Activated naive CD4-positive, alpha-beta T cell treated with anti-CD3 and anti-CD28 coated beads, Interleukin-2, amount 50 U/mL, for 72 hours (primary cell): ENCODE measurements around the gene RBMS1. TPM values are rescaled to one million over a fixed set of nuclear protein-coding genes. Genes with fewer than 3 reads are reported as not detected.

ENCODE experiments used
- ATAC-seq, 2 donors: fragments of 150-1000 bp; cut with Tn5 transposase; 2 replicates each; pipeline ENCODE4 v1.10.0; 2021; ENCODE audit warnings: mild to moderate bottlenecking in 2 of 2, moderate library complexity in 2 of 2
- DNase-seq, 2 donors: peaks; one replicate each; pipeline ENCODE4 v3.0.0; 2021 to 2022; ENCODE audit warnings: low spot score in 2 of 2
- H3K27ac Mint-ChIP-seq, 2 donors: one replicate each; pipeline ENCODE4 v1.8.0; 2022; ENCODE audit warnings: mild to moderate bottlenecking in 2 of 2, mixed read lengths in 2 of 2
- H3K36me3 Mint-ChIP-seq, 2 donors: one replicate each; pipeline ENCODE4 v1.8.0; 2022; ENCODE audit warnings: mixed read lengths in 2 of 2
- H3K9me3 Mint-ChIP-seq, 2 donors: one replicate each; pipeline ENCODE4 v1.8.0; 2022; ENCODE audit warnings: mixed read lengths in 2 of 2
- total RNA-seq, 2 donors: library from RNA; stranded (reverse); gene quantifications; one replicate each; pipeline ENCODE4 v1.2.3, GENCODE V29; 2022

The RBMS1 gene
- total RNA-seq, 2 donors from 2014 or later, result 33.8 to 52.9 TPM

DNA sequence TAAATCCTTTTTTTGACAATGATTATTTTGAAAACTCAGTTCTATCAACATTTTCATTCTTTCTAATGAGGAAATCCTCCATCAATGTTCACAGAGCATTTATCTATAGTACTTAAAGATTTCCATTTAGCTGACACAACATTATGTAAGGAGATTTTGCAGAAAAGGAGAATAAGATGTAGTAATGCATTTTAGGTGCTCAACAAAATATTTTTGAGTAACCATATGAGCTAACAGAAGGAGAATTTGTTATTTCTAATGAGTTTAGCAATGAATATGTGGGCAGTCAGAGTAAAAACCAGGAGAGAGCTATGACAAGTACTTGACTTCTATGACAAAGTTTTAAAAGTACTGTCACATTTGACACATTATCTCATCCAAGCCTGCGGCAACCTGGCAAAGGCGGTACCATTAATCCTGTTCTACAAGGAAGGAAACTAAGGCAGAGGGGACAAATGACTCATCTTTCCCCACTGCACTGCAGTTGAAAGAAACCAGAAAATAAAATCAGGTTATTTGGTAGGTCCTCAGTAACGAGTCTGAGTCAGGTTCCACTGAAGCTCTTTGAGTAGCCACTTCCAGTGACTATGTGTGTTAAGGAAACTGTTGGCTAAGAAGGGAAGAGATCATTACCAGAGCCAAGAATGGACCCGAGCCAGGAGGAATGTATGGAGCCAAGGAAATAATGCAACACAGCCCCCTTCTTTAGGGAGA is 159.4 kb downstream of the RBMS1 start:
- DNase-seq (no peak), ATAC-seq (peak; percentile 81 to 91)

DNA sequence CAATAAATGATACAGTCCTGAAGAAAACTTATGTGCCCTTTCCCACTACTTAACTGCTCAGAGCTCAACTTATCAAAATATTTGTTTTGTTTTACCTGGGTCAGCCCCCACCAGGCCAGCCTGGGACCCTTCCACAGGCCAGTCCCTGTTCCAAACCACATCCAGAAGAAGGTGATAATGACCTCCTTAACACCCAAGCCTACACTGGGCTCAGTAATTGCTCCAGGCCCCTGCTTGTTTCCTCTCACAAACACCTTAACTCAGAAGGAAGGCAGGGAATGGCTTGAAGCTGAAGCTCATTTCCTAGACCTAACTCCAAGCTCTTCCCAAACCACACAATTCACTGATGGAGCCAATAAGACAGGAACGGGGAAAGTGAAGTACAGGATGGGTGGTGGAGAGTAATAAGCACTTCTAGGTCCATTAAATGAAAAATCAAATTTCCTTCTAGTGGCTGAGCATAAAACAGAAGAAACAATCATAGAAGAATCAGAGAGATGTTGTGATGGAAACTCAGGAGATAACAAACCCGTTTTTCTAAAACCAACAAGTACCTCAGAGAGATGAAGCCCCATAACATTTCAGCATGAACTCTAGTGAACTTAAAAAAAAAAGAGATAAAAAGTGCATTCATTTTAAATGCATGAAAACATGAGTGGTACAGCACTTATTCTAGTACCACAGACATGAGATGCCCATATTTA is 160.1 kb downstream of the RBMS1 start:
- ATAC-seq (peak in 1 of 2 donors; percentile 19), DNase-seq (no peak)
- peak overlapping the region in 1 of 2 donors; percentile 43 for H3K27ac Mint-ChIP-seq
- H3K36me3 Mint-ChIP-seq, result peaks cover 0 to 8% of the 10 kb centered on the region in 2 donors
- H3K9me3 Mint-ChIP-seq, result no peaks in the 10 kb centered on the region

More for the DNA sequence above, 159.4 kb downstream of the RBMS1 start:
- peaks cover 0 to 8% of the 10 kb centered on the region in 2 donors for H3K36me3 Mint-ChIP-seq
- H3K27ac Mint-ChIP-seq, result peak overlapping the region; percentile 15 to 43
- H3K9me3 Mint-ChIP-seq, result no peaks in the 10 kb centered on the region

DNA sequence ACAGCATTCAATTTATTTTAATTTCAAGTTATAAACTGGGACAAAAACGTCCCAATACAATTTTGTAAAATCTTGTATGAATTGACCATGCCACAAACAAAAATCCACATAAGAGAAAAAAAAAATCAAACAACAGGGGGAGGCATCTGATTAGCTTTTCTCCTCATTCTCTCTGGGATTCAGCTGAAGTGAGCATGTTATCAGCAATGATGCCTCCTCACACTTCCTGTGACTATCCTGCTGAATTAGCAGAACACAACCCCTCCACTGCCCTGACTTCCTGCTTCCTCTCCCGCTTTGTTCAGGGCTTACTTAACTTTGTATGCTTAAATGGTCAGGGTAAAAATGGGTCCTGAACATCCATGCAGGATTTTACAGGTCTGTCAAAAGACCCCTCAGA is 161.3 kb downstream of the RBMS1 start:
- peaks cover 0 to 8% of the 10 kb centered on the region in 2 donors for H3K36me3 Mint-ChIP-seq
- H3K27ac Mint-ChIP-seq, result peak overlapping the region; percentile 51 to 66
- peak in 1 of 2 donors; percentile 39 for ATAC-seq
- DNase-seq, result no peak
- H3K9me3 Mint-ChIP-seq, result no peaks in the 10 kb centered on the region

DNA sequence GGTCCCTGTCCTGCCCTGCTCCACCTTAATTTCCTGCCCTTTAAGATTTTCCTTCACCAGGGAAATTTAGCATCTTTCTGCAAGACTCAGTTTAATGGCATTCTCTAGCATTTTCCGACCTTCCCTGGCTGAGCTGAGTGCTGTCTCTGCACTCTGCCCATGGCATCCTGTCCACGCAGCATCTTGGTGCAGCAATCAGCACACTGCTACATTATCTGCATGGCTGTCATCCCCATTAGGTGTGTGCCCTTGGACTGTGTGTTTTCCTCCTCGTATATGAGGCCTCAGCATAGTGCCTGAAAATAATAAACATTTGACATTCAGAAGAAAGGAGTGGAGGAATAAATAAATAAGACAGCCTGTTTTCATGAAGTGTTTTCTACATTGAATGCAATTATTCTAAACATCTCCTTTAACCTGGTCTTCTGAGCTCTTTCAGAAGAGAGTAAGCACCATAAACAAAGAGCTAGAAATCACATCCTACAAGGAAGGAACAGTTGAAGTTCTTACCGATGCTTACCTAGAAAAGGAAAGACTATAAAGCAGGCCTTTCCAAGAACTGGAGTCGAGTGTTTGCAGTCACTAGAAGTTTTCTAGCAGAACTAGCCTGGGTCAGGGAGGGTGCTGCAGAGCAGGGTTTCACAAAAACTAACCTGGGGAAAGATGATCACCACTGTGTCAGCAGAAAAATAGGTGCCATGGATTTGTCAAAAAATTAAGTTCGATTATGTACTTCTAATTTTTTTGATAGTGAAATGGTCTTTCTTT is 162.2 kb downstream of the RBMS1 start:
- Mint-ChIP-seq H3K27ac (peak overlapping the region; percentile 51 to 85), H3K9me3 (no peaks in the 10 kb centered on the region), H3K36me3 (peaks cover 0 to 8% of the 10 kb centered on the region in 2 donors)
- ATAC-seq, result no peak
- no peak for DNase-seq

DNA sequence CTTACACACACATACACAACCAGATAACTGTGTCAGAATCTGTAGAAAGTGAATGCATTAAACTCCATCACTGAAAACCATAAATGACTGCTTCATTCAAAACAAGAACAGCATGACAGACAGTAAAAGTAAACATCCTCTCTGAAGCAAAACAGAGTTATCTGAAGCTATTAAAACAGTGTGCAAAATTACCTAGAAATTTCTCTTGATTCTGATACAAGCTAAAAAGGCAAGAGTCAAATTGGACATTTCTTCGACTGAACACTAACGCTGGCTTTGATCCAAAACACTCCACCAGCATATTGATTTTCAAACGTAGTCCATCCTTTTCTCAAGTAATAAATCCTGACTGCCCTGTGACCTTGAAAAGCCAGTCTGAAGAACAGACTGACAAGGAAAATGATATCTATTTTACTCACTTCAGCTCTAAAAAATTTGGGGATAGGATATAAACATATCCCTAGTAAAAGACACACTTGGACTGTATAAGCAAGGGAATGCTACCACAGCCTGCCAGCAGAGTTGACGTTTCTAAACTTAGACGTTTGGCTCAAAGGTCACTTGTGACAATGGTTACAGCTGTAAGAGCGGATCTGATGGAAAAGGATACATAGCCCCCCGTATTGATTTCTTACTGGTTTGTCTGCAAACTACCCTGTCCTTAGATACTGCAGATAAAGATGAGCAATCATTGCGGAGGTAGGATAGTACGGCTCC is 164.6 kb downstream of the RBMS1 start:
- H3K27ac Mint-ChIP-seq, result peak overlapping the region in 1 of 2 donors; percentile 22

DNA sequence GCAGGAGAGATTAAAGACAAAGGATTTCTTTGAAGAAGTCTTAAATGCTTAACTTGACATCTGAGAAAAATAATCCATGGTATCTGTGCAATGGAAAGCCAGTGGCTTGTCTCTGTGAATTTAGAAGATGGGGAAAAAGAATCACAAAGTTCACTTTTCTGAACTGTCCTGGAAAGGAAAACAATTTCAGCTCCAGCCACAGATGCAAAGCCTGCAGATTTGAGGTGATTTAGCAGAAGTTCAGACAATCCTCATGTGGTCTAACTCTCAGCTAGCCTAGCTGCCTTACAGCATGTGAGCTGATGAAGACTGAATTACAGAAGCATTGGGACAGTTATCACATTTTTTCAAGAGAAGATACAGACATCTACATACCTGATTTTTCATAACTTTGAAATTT is 166.8 kb downstream of the RBMS1 start:
- peaks cover 4 to 12% of the 10 kb centered on the region in 2 donors for H3K36me3 Mint-ChIP-seq
- peaks cover 0 to 2% of the 10 kb centered on the region in 2 donors for H3K9me3 Mint-ChIP-seq
- H3K27ac Mint-ChIP-seq, result no peak overlapping the region
- no peak for DNase-seq
- ATAC-seq, result no peak

More for the DNA sequence above, 164.6 kb downstream of the RBMS1 start:
- H3K9me3 Mint-ChIP-seq, result no peaks in the 10 kb centered on the region
- ATAC-seq (peak in 1 of 2 donors; percentile 74), DNase-seq (no peak)
- H3K36me3 Mint-ChIP-seq, result peaks cover 0 to 8% of the 10 kb centered on the region in 2 donors

DNA sequence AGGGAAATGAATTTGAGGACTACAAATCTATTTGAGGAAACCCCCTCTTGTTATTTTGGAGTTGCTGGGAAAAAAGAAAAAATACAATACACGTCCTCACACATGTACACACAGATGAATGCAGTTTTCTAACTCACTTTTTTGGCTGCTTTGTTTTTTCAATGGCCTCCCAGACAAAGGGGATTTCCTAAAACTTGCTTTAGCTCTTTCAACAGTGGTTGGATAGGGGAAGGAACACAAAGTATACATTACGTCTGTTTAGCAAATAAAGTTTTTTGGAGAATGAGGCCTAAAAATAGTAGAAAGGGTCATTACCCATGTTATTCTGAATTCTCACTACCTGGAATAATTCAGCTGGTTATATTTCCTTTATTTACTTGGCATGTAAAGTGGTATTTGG is 168.2 kb downstream of the RBMS1 start:
- H3K36me3 Mint-ChIP-seq, result peaks cover 7 to 18% of the 10 kb centered on the region in 2 donors

DNA sequence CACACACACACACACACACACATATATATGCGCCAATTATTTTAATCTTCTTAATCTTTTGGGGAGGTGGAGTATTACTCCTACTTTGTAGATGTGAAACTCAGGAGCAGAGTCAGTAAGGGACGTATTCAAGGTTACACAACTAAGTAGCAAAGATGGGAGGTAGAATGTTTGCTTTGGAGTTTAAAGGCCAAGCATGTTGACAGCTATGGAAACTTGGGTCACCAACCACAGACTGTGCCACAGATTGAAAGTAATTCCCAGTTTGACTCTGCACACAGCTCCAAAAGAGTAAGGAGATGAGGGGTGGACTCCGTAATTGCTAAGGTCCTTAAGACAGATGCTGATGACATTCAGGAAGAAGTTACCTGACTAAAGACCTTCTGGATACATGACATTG is 168.7 kb downstream of the RBMS1 start:
- peak; percentile 23 to 63 for ATAC-seq
- Mint-ChIP-seq H3K27ac (peak overlapping the region; percentile 36 to 78), H3K36me3 (peaks cover 7 to 14% of the 10 kb centered on the region in 2 donors), H3K9me3 (peaks cover 0 to 9% of the 10 kb centered on the region in 2 donors)
- DNase-seq, result no peak

More for the DNA sequence above, 168.2 kb downstream of the RBMS1 start:
- DNase-seq (no peak), ATAC-seq (no peak)
- Mint-ChIP-seq H3K9me3 (peaks cover 0 to 9% of the 10 kb centered on the region in 2 donors), H3K27ac (peak overlapping the region in 1 of 2 donors; percentile 36)

DNA sequence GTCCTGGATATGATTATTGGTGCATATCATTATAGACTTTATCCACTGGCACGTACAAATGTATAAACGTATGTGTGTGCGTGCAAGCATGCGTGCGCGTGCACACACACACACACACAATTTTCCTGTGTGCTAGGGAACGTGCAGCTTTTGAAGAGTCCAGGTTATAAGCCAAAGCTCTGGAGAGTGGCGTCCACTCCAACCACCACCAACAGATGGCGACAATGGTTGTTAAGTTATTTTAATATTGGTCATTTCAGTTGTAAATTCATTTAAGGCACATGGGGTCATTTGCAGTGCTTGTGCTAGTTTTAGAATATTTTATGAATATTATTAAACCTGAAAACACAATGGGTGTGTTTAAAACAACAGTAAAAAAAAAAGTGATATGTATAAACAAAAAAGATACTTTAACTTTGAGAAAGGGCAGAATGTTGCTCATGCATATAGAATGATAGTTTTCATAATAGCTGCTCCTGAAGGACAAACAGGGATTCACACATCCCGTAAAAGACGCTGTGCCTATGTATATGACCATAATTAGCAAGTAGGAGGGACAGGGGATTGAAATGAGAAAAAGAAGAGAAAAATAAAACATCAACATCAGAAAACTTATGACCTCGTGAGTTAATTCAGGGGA is 169.3 kb downstream of the RBMS1 start:
- peak overlapping the region; percentile 36 to 87 for H3K27ac Mint-ChIP-seq
- H3K9me3 Mint-ChIP-seq, result peaks cover 0 to 9% of the 10 kb centered on the region in 2 donors
- ATAC-seq (no peak), DNase-seq (peak in 1 of 2 donors; percentile 43)
- H3K36me3 Mint-ChIP-seq, result peaks cover 7 to 10% of the 10 kb centered on the region in 2 donors

DNA sequence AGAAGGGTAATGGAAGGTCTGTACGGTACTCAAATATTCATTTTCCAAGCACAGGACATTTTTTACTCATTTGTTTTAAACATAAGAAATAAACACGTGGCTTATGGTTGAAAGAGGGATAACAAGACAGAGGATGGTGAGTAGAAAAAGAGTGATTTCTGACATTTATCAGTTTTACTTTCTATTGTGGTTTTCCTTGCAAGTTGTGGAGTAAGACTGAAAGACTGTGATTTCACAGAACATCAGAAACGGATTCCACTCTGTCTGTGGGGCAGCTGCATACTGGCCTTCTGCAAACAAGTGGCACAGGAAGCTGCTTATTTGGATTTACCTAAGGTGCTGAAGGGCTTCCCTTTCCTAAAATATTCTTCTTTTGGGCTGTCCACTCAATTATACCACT is 171.3 kb downstream of the RBMS1 start:
- peak; percentile 83 to 86 for ATAC-seq
- Mint-ChIP-seq H3K36me3 (peaks cover 7 to 11% of the 10 kb centered on the region in 2 donors), H3K9me3 (peaks cover 0 to 9% of the 10 kb centered on the region in 2 donors), H3K27ac (peak overlapping the region; percentile 79 to 90)
- DNase-seq, result no peak

DNA sequence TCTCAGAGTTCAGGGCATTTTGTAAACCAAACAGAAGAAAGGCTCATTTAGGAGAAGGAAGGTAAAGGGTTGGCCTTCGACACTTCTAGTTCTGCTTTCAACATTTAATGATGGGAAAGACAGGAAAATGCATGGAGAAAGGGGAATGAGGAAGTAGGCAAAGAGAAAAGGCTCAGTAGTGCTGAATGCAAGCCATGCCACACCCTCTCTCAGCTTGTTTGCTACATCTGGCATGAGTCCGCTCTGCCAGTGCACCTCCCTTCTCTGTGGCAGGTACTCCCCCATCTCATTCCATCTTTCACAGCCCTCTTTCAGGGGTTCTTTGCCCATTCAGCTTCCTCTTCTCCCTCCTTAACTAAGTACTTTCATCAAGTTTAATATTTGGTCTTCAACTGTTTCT is 172.6 kb downstream of the RBMS1 start:
- H3K27ac Mint-ChIP-seq, result peak overlapping the region; percentile 29 to 81
- peaks cover 7 to 22% of the 10 kb centered on the region in 2 donors for H3K36me3 Mint-ChIP-seq
- no peak for ATAC-seq
- peaks cover 0 to 9% of the 10 kb centered on the region in 2 donors for H3K9me3 Mint-ChIP-seq
- no peak for DNase-seq

DNA sequence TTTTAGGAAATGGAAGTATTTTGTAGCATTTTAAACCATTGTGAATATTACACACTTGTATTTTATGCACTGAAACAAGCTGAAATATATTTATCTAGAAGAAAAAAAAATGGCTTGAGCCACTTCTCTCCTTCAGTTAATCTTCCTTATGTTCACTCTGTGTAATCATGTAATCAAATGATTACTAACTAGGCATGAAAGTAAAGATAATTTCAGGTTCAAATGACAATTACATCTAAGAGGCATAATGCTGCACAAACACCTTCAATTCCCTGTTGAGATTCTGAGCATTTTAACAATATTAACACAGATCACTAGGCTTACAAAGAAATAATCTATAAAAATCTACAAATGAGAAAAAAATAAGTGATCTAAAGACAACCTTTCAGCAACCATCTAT is 173.9 kb downstream of the RBMS1 start:
- peaks cover 7 to 22% of the 10 kb centered on the region in 2 donors for H3K36me3 Mint-ChIP-seq
- H3K9me3 Mint-ChIP-seq, result peaks cover 0 to 9% of the 10 kb centered on the region in 2 donors
- ATAC-seq, result no peak

DNA sequence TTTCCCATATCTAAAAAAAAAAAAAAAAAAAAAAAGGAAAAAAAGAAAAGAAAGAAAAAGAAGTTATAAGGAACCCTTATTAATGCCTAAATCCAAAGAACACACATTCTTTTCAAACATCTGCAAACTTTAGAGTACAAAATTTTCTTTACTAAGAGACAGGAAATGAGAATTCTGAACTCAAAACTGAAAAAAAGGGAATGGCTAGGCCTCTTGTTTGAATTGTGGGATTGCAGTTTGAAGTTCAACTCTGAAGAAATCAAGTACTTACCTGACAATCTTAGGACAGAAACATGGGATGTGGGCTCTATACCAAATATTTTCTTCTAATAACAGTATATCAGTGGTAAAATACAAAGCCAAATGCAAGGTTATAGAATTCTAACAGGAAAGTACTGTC is 175.4 kb downstream of the RBMS1 start:
- H3K27ac Mint-ChIP-seq, result no peak overlapping the region
- no peak for DNase-seq
- no peak for ATAC-seq
- peaks cover 0 to 9% of the 10 kb centered on the region in 2 donors for H3K9me3 Mint-ChIP-seq
- peaks cover 7 to 22% of the 10 kb centered on the region in 2 donors for H3K36me3 Mint-ChIP-seq

More for the DNA sequence above, 173.9 kb downstream of the RBMS1 start:
- DNase-seq, result no peak
- no peak overlapping the region for H3K27ac Mint-ChIP-seq

DNA sequence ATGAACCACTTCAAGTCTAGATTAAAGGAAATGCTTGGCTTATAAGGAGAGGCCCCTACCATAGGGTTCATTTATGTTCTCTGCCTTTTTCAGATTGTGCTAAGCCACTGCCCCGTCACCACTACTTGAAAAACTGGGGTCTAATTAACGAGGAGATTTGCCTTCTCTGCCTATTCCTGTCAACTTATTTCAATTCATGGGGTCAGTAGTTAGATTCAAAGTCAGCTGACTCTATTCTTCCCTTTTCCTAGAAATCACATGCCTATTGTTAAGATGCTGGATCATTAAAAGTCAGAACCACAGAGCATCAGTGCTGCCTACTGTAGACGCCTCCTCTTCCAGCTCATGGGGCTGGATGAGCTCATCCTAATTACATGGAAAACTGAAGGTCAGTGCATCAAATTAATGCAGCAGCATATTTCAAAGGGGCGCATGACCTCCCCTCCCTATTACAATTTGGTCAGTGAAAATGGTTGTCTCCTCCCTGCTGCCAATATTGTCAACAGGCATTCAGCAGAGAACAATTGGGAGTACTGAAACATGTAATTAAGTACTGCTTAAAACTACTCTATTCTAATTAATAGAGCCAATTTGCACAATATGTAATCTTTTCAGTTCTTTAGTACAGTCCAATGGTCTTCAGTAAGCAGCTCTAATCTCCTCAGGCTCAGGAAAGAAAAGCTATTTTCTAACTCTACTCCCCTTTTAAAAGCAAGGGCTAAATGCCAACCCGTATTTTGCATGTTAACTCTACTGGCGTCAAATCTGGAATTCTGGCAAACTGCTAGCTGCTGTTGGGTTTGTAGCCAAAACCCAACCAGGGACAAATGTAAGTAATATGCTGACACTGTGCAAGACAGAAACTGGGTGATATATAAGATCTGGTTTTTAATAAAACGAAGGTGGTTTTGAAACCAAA is 176.2 kb downstream of the RBMS1 start:
- no peak for DNase-seq
- peaks cover 7 to 22% of the 10 kb centered on the region in 2 donors for H3K36me3 Mint-ChIP-seq
- ATAC-seq, result no peak
- H3K9me3 Mint-ChIP-seq, result peaks cover 0 to 9% of the 10 kb centered on the region in 2 donors
- no peak overlapping the region for H3K27ac Mint-ChIP-seq

DNA sequence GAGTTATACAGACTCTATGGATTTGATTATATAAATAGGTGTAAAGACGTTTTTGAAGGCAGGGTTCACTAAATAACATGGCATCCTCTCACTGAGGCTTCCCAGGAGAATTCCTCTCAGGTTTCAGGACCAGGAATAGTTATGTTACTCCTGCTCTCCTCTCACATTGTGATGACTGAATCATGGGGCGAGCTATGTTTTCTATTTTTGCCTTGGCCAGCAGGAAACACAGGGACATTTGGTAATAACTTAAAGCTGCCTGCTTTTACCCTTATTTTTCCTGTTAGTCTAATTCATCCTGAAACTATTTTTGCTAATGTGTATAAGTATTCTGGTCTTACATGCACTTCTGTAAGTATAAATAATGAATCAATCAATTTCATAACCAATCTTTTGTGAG is 178.3 kb downstream of the RBMS1 start:
- peaks cover 0 to 12% of the 10 kb centered on the region in 2 donors for H3K36me3 Mint-ChIP-seq
- ATAC-seq, result no peak
- no peak overlapping the region for H3K27ac Mint-ChIP-seq
- no peak for DNase-seq
- no peaks in the 10 kb centered on the region for H3K9me3 Mint-ChIP-seq
